Endothelial cell of hepatic sinusoid (primary cell): ENCODE data around the gene PSMB1.

ENCODE experiments used
- in situ Hi-C: cut with HindIII; loops from 2 replicates; pipeline ENCODE4 v1.10.0; 2017; ENCODE audit warnings: low sequenced_read_pairs

The PSMB1 gene

GRCh38 chr6:170504479-170504878 lies 48.6 kb downstream of the PSMB1 start:
- in situ Hi-C loops = loop anchor here (5.0 kb wide), 2 partner anchors 57 to 362 kb away; no protein-coding TSS in a partner anchor

DNA sequence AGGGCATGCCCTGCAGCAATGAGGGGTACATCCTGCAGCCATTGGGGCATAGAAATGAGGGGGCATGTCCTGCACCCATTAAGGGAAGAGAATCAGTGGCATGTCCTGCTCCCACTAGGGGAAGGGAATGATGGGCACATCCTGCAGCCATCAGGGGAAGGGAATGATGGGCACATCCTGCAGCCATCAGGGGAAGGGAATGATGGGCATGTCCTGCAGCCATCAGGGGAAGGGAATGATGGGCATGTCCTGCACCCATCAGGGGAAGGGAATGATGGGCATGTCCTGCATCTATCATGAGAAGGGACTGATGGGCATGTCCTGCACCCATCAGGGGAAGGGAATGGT lies 49.7 kb downstream of the PSMB1 start:
- in situ Hi-C loops = loop anchor here (5.0 kb wide), 2 partner anchors 56 to 361 kb away; no protein-coding TSS in a partner anchor

DNA sequence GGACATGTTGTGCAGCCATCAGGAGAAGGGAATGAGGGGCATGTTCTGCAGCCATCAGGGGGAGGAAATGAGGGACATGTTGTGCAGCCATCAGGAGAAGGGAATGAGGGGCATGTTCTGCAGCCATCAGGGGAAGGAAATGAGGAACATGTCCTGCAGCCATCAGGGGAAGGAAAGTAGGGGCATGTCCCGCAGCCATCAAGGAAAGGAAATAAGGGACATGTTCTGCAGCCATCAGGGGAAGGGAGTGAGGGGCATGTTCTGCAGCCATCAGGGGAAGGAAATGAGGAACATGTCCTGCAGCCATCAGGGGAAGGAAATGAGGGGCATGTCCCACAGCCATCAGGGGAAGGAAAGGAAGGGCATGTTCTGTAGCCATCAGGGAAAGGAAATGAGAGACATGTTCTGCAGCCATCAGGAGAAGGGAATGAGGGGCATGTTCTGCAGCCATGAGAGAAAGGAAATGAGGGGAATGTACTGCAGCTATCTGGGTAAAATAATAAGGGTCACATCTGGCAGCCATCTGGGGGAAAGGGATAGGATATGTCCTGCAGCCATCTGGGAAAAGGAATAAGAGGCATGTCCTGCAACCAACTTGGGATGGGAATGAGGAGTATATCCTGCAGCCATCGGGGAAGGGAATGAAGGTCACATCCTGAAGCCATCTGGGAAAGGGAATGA lies 50.2 kb downstream of the PSMB1 start:
- in situ Hi-C loops = loop anchor here (5.0 kb wide), 2 partner anchors 56 to 361 kb away; no protein-coding TSS in a partner anchor

GRCh38 chr6:170502268-170502667 lies 50.8 kb downstream of the PSMB1 start:
- in situ Hi-C loops = loop anchor here (5.0 kb wide), 2 partner anchors 55 to 360 kb away; no protein-coding TSS in a partner anchor

DNA sequence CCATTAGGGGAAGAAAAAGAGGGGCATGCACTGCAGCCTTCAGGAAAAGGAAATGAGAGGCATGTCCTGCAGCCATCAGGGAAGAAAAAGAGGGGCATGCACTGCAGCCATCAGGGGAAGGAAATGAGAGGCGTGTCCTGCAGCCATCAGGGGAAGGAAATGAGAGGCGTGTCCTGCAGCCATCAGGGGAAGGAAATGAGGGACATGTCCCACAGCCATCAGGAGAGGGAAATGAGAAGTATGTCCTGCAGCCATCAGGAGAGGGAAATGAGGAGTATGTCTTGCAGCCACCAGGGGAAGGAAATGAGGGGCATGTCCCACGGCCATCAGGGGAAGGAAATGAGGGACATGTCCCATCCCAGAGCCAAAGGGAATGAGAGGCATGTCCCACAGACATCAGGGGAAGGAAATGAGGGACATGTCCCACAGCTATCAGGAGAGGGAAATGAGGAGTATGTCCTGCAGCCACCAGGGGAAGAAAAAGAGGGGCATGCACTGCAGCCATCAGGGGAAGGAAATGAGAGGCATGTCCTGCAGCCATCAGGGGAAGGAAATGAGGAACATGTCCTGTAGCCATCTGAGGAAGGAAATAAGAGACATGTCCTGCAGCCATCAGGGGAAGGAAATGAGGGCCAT lies 52.0 kb downstream of the PSMB1 start:
- in situ Hi-C loops = loop anchor here (5.0 kb wide), 2 partner anchors 54 to 359 kb away; no protein-coding TSS in a partner anchor

DNA sequence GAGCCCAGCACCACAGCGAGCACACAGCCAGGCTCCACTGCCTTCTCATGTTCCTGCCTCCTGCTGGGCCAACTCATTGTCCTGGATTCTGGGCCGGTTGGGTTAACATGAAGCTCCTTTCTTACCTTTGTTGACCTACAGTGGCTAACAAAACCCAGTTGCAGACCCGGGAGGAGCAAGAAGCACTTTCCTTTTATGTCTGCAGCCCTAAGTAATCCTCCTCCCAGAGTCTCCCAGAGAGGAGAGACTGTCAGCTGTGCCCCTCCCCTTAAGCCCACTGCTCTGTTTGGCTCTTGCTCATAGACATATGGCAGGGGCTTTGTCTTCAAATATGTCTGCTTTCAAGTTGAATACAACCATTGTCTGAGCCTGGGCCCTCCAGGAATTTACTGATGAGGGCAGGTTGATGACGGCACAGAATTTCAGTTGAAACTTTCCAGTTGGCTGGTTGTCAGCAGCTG lies 55.2 kb downstream of the PSMB1 start:
- in situ Hi-C loops = no loop called here

GRCh38 chr6:170493354-170493753 lies 59.8 kb downstream of the PSMB1 start:
- in situ Hi-C loops = no loop called here

DNA sequence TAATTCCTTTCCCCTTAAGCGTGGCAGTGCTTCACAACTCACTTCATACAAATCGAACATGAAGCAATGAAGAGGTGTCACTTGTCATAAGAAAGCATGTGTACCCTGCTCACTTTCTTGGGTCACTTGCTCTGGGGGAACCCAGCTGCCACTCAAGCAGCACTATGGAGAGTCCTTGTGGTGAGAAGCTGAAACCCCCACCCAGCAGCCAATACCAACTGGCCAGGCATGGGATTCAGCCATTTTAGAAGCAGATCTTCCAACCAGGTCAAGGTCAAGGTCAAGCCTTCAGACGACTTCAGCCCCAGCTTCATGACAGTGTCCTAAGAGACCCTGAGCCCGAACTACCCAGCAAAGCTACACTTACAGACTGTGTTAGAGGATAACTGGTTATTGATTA lies 62.8 kb downstream of the PSMB1 start:
- in situ Hi-C loops = no loop called here

DNA sequence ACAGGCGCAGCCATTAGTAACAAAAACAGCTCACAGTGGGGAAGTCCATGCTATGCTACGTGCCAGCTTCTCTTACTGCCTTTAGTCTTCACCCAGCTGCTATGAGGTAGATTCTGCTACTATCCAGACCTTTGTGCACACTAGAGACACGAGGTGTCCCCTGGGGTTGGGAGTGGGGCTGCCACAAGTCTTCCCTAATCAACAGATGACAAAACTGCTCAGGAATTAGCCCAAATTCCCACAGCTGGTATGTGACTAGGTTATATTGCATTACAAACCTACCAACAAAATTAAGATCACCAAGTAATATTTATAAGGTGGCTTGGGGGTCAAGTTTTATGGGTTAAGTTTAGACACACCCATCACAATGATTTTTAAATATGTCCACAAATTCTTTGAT lies 63.3 kb downstream of the PSMB1 start:
- in situ Hi-C loops = no loop called here

DNA sequence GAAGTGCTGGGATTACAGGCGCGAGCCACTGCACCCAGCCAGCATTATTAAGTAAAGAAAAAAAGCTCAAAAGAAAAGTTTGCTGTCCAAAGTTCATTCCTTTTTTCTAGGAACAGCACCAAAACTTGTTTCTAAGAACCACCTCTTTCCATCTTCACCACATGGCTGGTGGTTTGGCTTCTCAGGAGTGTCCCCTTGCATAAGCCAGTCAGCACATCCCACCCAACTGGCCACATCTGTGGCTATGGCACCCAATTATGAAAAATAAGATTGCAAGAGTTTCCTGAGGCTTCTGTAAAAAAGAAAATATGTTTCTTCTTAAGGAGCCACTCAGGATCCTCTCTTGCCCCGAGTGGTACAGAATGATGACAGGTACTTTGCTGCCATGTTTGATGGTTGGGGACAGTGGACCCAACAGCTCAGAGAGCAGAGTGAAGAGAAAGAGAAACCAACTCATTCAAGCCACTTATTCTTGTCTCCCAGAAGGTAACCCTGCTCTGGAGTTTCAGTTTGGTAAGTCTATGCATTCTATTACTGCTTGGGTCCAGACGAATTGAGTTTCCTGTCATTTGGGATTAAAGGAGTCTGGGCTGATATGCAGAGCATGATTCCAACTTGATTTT lies 65.3 kb downstream of the PSMB1 start:
- in situ Hi-C loops = no loop called here

- in situ Hi-C loops = no loop called here
Observed at GRCh38 chr6:170485159-170485558, 67.9 kb downstream of the PSMB1 start.
